ENCODE results near the gene PCYOX1L.
A peak's percentile ranks its signal among the peaks of the same experiment; 100 is the strongest.
"Not testable (repeated sequence)": the region's sequence is repeated elsewhere in the genome, so short reads cannot be mapped to it uniquely, and the experiment has no call there.

PCYOX1L gene

GRCh38 chr5:149387982-149388381 is 30.1 kb downstream of the PCYOX1L start:
- no peak for DNase-seq

DNA sequence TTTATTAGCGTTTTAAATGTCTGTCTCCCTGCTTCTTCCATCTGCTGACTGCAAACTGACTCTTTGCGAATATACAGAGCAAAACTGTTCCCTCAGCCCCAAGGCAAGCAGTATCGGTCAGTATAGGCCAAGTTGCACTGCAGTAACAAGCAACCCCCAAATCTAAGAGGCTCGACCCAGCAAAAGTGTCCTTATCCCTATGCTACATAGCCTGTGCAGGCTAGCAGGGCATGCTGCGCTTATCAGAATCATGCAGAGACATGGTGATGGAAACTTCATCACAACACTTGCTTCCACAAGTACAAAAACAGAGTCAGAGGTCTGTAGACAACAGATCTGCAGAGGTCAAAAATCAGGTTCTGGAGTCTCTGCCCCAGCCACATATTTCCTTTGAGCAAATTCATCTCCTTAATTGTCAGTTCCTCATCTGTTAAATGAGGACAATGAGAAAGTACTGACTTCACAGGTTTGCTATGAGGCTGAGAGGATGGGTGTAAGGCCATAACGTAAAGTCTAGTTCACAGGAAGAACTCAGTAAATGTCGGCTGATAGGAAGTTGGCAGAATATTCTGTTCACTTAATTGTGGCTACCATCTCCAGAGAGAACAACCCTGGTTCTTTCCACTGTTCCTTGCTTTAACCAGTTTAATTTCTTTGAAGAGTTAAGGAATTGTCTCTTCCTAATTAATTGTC is 30.8 kb downstream of the PCYOX1L start:
- no peak for DNase-seq

DNA sequence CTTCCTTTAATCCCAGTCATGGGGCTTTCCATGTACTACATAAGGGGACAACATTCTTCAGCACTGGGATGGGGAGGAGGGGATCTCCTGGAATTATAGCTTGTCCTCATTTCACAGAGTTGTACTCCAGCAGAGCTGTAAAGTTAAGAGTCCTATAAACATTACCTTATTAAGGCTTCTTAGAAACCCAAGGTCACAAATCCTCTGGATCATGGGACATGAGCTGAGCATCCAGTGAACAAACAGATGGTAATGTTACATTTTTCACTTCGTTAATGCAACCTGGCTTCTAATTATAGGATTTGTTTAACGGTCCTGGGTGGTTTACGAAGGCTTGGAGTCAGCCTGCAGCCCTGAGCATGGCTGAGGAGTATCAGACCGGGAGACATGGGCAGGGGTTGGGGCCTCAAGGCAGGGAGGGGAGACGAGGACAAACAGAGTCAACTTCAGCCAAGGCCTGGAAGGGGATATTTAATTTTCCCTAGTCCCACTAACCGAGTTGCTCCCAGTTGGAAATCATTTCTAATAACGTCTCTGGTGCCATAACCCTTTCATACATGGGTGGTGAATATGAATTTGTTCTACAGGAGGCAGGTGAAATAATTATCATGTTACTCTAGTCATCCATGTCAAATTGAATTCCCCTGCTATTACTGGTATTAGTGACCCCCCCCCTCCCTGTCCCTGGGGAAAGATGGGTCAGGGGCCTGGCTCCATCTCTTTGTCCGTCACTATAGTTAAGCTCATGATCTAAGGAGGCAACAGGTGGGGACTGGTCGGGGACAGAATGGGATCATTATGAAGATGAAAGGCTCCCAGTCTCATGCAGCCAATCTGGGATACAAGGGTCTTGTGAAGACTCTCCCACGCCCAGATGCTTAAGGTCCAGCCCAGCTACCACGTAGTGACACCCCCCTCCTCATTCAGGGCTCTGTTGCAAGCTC is 32.0 kb downstream of the PCYOX1L start:
- DNase-seq: no peak

DNA sequence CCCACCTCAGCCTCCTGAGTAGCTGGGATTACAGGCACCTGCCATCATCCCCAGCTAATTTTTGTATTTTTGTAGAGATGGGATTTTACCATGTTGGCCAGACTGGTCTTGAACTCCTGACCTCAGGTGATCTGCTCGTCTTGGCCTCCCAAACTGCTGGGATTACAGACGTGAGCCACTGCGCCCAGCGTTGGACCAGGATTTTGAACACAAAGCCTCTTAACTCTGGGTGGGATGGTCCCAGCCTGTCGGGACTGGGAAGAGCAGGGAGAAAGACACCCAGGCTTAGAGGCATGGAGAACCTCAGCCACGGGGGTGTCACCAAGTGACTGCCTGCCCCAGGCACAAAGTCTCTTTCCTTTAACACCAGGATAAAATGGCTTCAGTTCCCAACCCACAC is 33.2 kb downstream of the PCYOX1L start:
- DNase-seq: not testable (repeated sequence)

DNA sequence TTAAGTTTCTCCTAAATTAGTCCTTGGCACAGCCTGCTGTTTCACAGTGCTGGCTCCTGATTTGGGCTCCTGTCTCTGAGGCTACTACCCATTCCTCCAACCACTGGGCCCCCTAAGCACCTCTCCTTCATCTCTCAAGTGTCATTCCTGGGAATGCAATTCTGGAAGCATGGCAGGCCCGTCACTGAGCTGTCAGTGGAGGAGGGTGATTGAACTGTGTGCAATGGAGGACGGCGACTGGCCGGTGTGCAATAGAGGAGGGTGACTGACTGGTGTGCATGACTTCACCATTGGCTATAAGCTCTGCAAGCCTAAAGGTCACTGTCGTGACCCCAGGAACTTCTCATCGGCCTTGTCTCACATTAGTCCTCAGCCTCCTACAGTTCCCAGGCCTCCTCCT is 33.7 kb downstream of the PCYOX1L start:
- no peak for DNase-seq

- DNase-seq: no peak
Measured at GRCh38 chr5:149392718-149393117, 34.9 kb downstream of the PCYOX1L start.

DNA sequence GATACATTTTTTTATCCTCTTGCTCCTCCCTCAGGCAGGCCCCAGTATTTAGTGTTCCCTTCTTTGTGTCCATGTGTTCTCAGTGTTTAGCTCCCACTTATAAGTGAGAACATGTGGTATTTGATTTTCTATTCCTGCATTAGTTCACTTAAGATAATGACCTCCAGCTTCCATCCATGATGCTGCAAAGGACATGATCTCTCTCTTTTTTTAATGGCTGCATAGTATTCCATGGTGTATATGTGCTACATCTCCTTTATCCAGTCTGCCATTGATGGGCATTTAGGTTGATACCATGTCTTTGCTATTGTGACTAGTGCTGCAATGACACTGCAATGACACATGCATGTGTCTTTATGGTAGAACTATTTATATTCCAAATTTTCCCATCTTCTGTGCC is 37.1 kb downstream of the PCYOX1L start:
- DNase-seq: not testable (repeated sequence)

- DNase-seq: no peak
Measured at GRCh38 chr5:149397530-149397929, 39.7 kb downstream of the PCYOX1L start.

DNA sequence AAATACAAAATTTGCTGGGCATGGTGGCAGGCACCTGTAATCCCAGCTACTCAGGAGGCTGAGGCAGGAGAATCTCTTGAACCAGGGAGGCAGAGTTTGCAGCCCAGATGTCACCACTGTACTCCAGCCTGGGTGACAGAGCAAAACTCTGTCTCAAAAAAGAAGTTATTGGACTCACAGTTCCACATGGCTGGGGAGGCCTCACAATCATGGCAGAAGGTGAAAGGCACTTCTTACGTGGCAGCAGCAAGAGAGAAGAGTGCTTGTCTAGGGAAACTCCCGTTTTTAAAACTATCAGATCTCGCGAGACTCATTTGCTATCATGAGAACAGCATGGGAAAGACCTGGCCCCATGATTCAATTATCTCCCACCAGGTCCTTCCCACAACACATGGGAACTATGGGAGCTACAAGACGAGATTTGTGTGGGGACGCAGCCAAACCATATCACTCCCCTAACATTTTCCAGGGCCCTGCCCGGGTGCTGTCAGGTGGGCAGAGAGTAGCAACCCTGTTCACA is 41.0 kb downstream of the PCYOX1L start:
- not testable (repeated sequence) for DNase-seq

- DNase-seq: no peak
Measured at GRCh38 chr5:149399775-149400174, 41.9 kb downstream of the PCYOX1L start.

DNA sequence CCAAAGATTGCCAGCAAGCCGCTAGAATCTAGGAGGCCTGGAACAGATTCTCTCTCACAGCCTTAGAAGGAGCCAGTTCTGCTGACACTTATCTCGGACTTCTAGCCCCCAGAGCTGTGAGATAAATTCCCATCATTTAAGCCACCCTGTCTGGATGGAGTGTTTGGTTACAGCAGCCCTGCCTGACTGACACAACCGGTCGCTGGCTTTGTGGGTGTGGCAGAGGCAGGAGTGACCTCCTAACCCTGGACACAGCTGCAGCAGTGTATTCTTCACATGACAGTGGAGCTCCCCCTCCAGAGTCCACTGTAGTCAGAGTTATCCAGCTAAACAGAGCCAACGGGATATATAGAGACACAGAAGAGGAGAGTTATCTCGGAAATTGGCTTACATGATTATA is 42.5 kb downstream of the PCYOX1L start:
- DNase-seq: no peak

DNA sequence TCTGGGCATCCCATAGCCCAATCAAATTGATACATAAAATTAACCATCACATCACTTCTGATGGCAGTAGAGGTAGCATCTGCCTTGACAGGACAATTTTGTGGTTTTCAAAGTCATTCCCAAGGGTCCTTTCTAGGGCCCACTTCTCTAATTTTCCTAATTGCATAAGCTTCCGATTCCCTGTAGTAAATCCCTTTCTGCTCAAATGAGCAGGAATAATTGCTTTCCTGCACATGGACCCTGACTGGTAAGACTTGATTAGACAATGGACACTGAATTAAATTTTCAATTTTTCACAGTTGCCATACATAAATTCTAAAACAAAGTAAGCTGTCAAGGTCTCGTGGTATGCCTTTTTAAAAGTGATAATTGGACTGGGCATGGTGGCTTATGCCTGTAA is 43.2 kb downstream of the PCYOX1L start:
- no peak for DNase-seq

DNA sequence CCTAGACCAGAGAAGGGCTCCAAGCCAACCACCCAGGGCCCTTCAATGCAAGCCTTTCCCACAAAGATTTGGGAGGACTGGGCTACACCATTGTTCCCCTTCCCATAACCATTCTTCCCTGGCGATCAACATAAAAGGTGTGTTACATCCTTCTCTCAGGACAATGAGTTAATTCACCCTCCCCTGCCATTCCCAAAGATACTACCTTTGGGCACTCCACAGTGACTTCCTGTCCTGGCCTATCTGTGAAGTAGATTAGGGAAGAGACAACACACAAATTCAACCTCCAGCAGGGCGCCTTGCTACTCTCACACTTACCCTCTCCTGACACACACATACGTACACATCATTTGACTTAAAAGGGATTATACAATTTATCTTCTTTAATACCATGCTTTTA is 44.4 kb downstream of the PCYOX1L start:
- DNase-seq: no peak

- peak in 1 of 3 experiments; percentile 64 for DNase-seq
Measured at GRCh38 chr5:149403923-149404745, 46.3 kb downstream of the PCYOX1L start.

- no peak for DNase-seq
Measured at GRCh38 chr5:149404746-149405549, 47.1 kb downstream of the PCYOX1L start.

DNA sequence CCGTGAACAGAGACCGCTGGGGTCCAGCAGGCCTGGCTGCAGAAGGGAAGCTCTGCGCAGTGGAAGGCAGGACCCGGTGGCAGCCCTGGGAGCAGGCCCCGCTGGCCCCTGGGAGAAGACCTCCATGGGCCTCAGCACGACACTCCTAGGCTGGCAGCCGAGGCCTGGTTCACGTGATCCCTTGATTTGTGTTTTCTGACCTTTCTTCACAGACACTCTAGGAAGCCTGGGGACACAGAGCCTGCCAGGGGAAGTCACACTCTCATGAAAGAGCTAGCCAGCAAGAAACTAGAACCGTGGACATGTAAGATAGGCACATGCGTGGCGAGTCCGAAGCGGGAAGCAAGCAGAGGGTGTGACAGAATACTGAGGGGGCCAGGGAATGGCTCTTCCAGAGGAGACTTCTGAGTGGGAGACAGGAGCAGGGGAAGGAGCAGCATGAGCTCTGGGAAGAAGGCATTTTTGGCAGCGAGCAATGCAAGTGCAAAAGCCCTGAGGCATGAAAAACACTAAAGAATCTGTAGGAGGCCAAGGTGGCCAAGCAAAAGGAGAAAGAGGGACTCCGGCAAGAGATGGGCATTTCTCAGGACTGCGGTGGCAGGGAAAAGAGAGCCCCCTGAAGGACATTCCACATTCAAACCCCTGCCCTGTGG is 47.8 kb downstream of the PCYOX1L start:
- no peak for DNase-seq

DNA sequence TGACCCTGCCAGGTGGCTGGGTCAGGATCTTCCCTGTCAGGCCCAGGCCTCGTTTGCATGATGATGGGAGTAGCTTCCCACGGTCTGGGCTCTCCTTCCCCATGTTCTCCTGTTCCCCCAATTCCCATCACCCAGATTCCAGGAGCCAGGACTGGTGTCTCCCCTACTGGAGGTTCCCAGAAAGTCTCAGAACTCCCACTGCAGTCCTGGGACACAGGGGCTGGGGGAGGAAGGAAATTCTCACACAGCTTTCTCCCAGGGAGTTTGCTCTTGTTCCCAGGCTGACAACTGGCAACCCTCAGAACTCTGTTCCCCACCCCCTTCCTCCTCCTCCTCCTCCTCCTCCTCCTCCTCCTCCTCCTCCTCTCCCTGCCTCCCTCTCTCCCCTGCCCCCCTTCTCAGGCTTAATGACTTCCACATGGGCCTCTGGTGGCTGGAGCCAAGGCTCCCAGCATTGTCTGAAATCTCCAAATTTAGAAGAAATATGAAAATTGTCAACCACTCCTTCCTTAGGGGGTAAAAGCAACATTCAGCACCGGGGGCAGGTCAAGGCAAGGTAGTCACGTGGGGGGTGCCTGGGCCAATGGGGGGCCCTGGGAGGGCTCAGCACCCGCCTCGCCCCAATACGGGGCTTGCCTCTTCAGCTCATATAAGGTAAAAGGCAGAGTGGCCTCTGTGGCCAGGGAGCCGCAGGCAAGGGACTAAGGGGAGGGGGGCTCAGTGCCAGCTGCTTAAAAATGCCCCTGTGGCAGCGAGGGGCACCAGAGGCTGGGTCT is 48.5 kb downstream of the PCYOX1L start:
- no peak for DNase-seq

DNA sequence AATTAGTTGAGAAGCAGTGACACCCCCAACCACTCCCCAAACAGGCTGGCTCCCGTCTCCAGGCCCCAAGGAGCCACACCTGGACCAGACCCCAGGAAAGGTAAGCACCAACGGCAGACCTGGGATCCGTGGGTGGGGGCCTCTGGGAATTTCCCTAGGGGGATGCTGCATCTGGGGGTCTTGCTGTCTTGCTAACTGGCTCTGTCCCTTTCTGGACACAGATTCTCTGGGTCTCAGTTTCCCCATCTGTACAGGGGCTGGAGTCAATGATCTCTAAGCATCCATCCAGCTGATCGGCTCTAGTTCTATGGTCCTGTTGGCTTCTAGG is 49.1 kb downstream of the PCYOX1L start:
- DNase-seq: no peak

DNA sequence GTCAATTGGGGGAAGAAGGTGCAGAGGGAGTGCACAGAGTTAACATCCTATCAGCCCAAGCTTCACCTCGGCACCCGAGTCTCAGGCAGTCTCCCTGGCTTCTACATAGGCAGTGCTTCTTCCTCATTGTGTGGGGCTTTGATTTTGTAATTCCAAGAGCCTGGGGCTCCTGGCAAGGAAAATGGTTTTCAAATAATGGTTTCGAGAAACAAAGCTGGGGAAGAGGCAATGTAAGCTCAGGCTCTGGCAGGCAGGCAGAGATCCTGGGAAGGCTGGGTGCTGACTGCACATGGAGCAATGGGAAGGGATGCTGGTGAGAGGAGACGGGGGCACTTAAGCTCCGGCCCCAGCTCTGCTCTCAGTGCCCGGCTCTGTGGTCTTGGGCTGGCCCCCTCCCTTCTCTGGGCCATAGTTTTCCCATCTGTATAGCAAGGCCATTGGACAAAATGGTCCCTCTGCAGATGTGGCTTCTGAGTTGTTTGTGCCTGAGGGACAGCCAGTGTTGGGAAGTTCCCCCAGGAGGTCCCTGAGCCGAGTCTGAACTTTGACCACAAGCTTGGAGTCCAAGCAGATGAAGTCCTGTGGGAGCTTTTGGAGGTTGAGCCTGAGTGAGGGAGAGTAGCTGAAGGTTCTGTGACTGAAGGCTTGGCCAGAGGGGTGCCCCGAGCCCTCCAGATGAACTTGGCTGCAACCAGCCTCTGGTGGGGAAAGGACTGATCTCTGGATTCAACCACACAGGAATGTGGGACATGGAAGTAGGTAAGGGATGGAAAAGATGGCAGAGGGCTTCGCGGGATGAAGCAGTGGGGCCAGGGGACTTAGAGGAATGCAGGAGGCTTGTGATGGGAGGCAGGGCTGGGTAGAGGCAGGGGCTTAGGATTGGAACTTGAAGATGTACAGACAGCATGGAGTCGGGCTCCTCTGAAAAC is 49.7 kb downstream of the PCYOX1L start:
- no peak for DNase-seq

Measured in NCI-H1417 (cell line).